Stimulated activated memory B cell treated with anti-CD40 and anti-IgM and Interleukin-4, amounts not matched to agents 10 μg/mL and 1 μg/mL and 100 μg/mL, for 72 hours (primary cell): ENCODE data around the gene NRL.
"Not testable (repeated sequence)": the region's sequence is repeated elsewhere in the genome, so short reads cannot be mapped to it uniquely, and the experiment has no call there.

Experiments used
- ATAC-seq: fragments of 150-1000 bp; cut with Tn5 transposase; 2 replicates; pipeline ENCODE4 v1.10.0; 2021
- H3K27ac Mint-ChIP-seq: one replicate; pipeline ENCODE4 v1.8.0; 2022; ENCODE audit warnings: mild to moderate bottlenecking, mixed read lengths
- H3K27me3 Mint-ChIP-seq: one replicate; pipeline ENCODE4 v1.8.0; 2022; ENCODE audit warnings: mixed read lengths
- H3K36me3 Mint-ChIP-seq: one replicate; pipeline ENCODE4 v1.8.0; 2022; ENCODE audit warnings: mixed read lengths
- H3K4me1 Mint-ChIP-seq: one replicate; pipeline ENCODE4 v1.8.0; 2022; ENCODE audit warnings: mixed read lengths
- H3K4me3 Mint-ChIP-seq: one replicate; pipeline ENCODE4 v1.8.0; 2022; ENCODE audit warnings: mild to moderate bottlenecking, moderate library complexity, mixed read lengths
- H3K9me3 Mint-ChIP-seq: one replicate; pipeline ENCODE4 v1.8.0; 2022; ENCODE audit warnings: mixed read lengths

NRL gene

GRCh38 chr14:24122898-24123297, 8.1 kb upstream of the NRL start:
- Mint-ChIP-seq H3K36me3 (peaks cover 45% of the 10 kb centered on the region), H3K4me1 (peaks cover 48% of the 10 kb centered on the region), H3K9me3 (no peaks in the 10 kb centered on the region), H3K4me3 (peak overlapping the region; percentile 8), H3K27me3 (no peaks in the 10 kb centered on the region), H3K27ac (peak overlapping the region; percentile 92)
- no peak for ATAC-seq

GRCh38 chr14:24122416-24122815, 7.7 kb upstream of the NRL start:
- Mint-ChIP-seq H3K27ac (peak overlapping the region; percentile 92), H3K36me3 (peaks cover 50% of the 10 kb centered on the region), H3K9me3 (no peaks in the 10 kb centered on the region), H3K4me3 (peak overlapping the region; percentile 8), H3K4me1 (peaks cover 50% of the 10 kb centered on the region), H3K27me3 (no peaks in the 10 kb centered on the region)
- ATAC-seq, result peak; percentile 68

- H3K27me3 Mint-ChIP-seq, result no peaks in the 10 kb centered on the region
- peaks cover 60% of the 10 kb centered on the region for H3K36me3 Mint-ChIP-seq
- ATAC-seq, result no peak
Measured at GRCh38 chr14:24121210-24121609, 6.5 kb upstream of the NRL start.

GRCh38 chr14:24119691-24120090, 4.9 kb upstream of the NRL start:
- Mint-ChIP-seq H3K27ac (no peak overlapping the region), H3K27me3 (no peaks in the 10 kb centered on the region)

More at GRCh38 chr14:24121210-24121609, 6.5 kb upstream of the NRL start:
- peaks cover 62% of the 10 kb centered on the region for H3K4me1 Mint-ChIP-seq
- H3K27ac Mint-ChIP-seq, result peak overlapping the region; percentile 92
- H3K4me3 Mint-ChIP-seq, result no peak overlapping the region
- no peaks in the 10 kb centered on the region for H3K9me3 Mint-ChIP-seq

GRCh38 chr14:24117179-24117578, 2.4 kb upstream of the NRL start:
- no peaks in the 10 kb centered on the region for H3K9me3 Mint-ChIP-seq
- no peak for ATAC-seq
- H3K27ac Mint-ChIP-seq, result peak overlapping the region; percentile 99
- H3K36me3 Mint-ChIP-seq, result peaks cover 54% of the 10 kb centered on the region
- no peaks in the 10 kb centered on the region for H3K27me3 Mint-ChIP-seq
- H3K4me3 Mint-ChIP-seq, result no peak overlapping the region
- peaks cover 42% of the 10 kb centered on the region for H3K4me1 Mint-ChIP-seq

More at GRCh38 chr14:24119691-24120090, 4.9 kb upstream of the NRL start:
- Mint-ChIP-seq H3K4me1 (peaks cover 66% of the 10 kb centered on the region), H3K9me3 (no peaks in the 10 kb centered on the region), H3K36me3 (peaks cover 68% of the 10 kb centered on the region), H3K4me3 (no peak overlapping the region)
- ATAC-seq, result no peak

GRCh38 chr14:24116128-24116814, 1.5 kb upstream of the NRL start:
- H3K9me3 Mint-ChIP-seq, result no peaks in the 10 kb centered on the region
- ATAC-seq, result no peak
- H3K27me3 Mint-ChIP-seq, result no peaks in the 10 kb centered on the region
- peak overlapping the region; percentile 99 for H3K27ac Mint-ChIP-seq
- peaks cover 48% of the 10 kb centered on the region for H3K36me3 Mint-ChIP-seq
- H3K4me3 Mint-ChIP-seq, result peak overlapping the region; percentile 98
- H3K4me1 Mint-ChIP-seq, result peaks cover 35% of the 10 kb centered on the region

- Mint-ChIP-seq H3K27ac (peak overlapping the region; percentile 99), H3K9me3 (no peaks in the 10 kb centered on the region), H3K36me3 (peaks cover 43% of the 10 kb centered on the region), H3K4me3 (peak overlapping the region; percentile 98), H3K4me1 (peaks cover 35% of the 10 kb centered on the region), H3K27me3 (no peaks in the 10 kb centered on the region)
- ATAC-seq, result no peak
Measured at GRCh38 chr14:24115422-24116127, 826 bp upstream of the NRL start.

- peak overlapping the region; percentile 98 for H3K4me3 Mint-ChIP-seq
- H3K27ac Mint-ChIP-seq, result peak overlapping the region; percentile 99
- no peaks in the 10 kb centered on the region for H3K9me3 Mint-ChIP-seq
- H3K36me3 Mint-ChIP-seq, result peaks cover 33% of the 10 kb centered on the region
- peak; percentile 57 for ATAC-seq
- H3K4me1 Mint-ChIP-seq, result peaks cover 36% of the 10 kb centered on the region
- H3K27me3 Mint-ChIP-seq, result no peaks in the 10 kb centered on the region
Measured at GRCh38 chr14:24113801-24114531, 783 bp downstream of the NRL start.

- peaks cover 37% of the 10 kb centered on the region for H3K4me1 Mint-ChIP-seq
- peak overlapping the region; percentile 99 for H3K27ac Mint-ChIP-seq
- no peaks in the 10 kb centered on the region for H3K9me3 Mint-ChIP-seq
- no peaks in the 10 kb centered on the region for H3K27me3 Mint-ChIP-seq
- ATAC-seq, result no peak
- peak overlapping the region; percentile 98 for H3K4me3 Mint-ChIP-seq
- H3K36me3 Mint-ChIP-seq, result peaks cover 27% of the 10 kb centered on the region
Measured at GRCh38 chr14:24113379-24113800, 1.4 kb downstream of the NRL start.

- peaks cover 19% of the 10 kb centered on the region for H3K4me1 Mint-ChIP-seq
- no peak overlapping the region for H3K4me3 Mint-ChIP-seq
- no peaks in the 10 kb centered on the region for H3K27me3 Mint-ChIP-seq
- peaks cover 4% of the 10 kb centered on the region for H3K36me3 Mint-ChIP-seq
- no peaks in the 10 kb centered on the region for H3K9me3 Mint-ChIP-seq
- no peak for ATAC-seq
- H3K27ac Mint-ChIP-seq, result no peak overlapping the region
Measured at GRCh38 chr14:24110523-24110922, 4.2 kb downstream of the NRL start.

- no peak for ATAC-seq
- Mint-ChIP-seq H3K4me1 (peaks cover 14% of the 10 kb centered on the region), H3K9me3 (no peaks in the 10 kb centered on the region), H3K36me3 (peaks cover 2% of the 10 kb centered on the region), H3K27me3 (no peaks in the 10 kb centered on the region), H3K27ac (no peak overlapping the region), H3K4me3 (no peak overlapping the region)
Measured at GRCh38 chr14:24110060-24110459, 4.7 kb downstream of the NRL start.

- Mint-ChIP-seq H3K4me3 (no peak overlapping the region), H3K27ac (peak overlapping the region; percentile 84), H3K4me1 (peaks cover 14% of the 10 kb centered on the region), H3K36me3 (peaks cover 18% of the 10 kb centered on the region), H3K9me3 (no peaks in the 10 kb centered on the region), H3K27me3 (no peaks in the 10 kb centered on the region)
- ATAC-seq, result no peak
Measured at GRCh38 chr14:24108336-24108874, 6.3 kb downstream of the NRL start.

- H3K4me3 Mint-ChIP-seq, result no peak overlapping the region
- no peaks in the 10 kb centered on the region for H3K27me3 Mint-ChIP-seq
- H3K36me3 Mint-ChIP-seq, result peaks cover 29% of the 10 kb centered on the region
- ATAC-seq, result no peak
- peak overlapping the region; percentile 53 for H3K27ac Mint-ChIP-seq
- H3K4me1 Mint-ChIP-seq, result peaks cover 14% of the 10 kb centered on the region
- no peaks in the 10 kb centered on the region for H3K9me3 Mint-ChIP-seq
Measured at GRCh38 chr14:24106672-24107271, 8.0 kb downstream of the NRL start.

GRCh38 chr14:24105609-24106239, 9.0 kb downstream of the NRL start:
- ATAC-seq, H3K27me3 Mint-ChIP-seq, H3K9me3 Mint-ChIP-seq, H3K4me3 Mint-ChIP-seq: not testable (repeated sequence)
- peaks cover 14% of the 10 kb centered on the region for H3K4me1 Mint-ChIP-seq
- H3K27ac Mint-ChIP-seq, result peak overlapping the region; percentile 53
- H3K36me3 Mint-ChIP-seq, result peaks cover 29% of the 10 kb centered on the region
